ENCODE data around the gene SPOP.

Gene SPOP

GRCh38 chr17:49717371-49717861 lies 39.5 kb upstream of the SPOP start:
- CTCF ChIA-PET, result interaction anchor here (0.7 to 2.1 kb wide), 2 partner anchors 9 to 160 kb away, joined by 3 to 13 read pairs; partner anchors contain the start of gene SLC35B1
- no peak overlapping the region for H3K4me3 ChIP-seq (ENCODE audit: low read depth, low read length)
- no peaks in the 10 kb centered on the region for H3K4me1 ChIP-seq (ENCODE audit: control insufficient read depth, insufficient read depth, low read length)
- H3K9me3 ChIP-seq (ENCODE audit: control insufficient read depth, insufficient read depth, low read depth, low read length), result no peaks in the 10 kb centered on the region
- POLR2A ChIA-PET, result interaction anchor here (3.6 kb wide), 1 partner anchor 47 kb away, joined by 17 read pairs; the partner anchor contains the start of gene FAM117A
- H3K27ac ChIP-seq (ENCODE audit: extremely low read depth, low read depth, low read length), result no peak overlapping the region
- TF ChIP-seq, protein P1, sequence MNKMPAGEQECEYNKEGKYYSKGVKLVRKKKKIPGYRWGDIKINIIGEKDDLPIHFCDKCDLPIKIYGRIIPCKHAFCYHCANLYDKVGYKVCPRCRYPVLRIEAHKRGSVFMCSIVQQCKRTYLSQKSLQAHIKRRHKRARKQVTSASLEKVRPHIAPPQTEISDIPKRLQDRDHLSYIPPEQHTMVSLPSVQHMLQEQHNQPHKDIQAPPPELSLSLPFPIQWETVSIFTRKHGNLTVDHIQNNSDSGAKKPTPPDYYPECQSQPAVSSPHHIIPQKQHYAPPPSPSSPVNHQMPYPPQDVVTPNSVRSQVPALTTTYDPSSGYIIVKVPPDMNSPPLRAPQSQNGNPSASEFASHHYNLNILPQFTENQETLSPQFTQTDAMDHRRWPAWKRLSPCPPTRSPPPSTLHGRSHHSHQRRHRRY (tag by site-specific recombination; IDR thresholded peaks at IDR 0.05), result no peak
- TF ChIP-seq ZSCAN30 (tag by site-specific recombination; IDR thresholded peaks at IDR 0.05), result no peak
- no peak for TF ChIP-seq ZBTB1 (tag by site-specific recombination; IDR thresholded peaks at IDR 0.05)
- no peak for TF ChIP-seq MZF1 (tag by site-specific recombination; IDR thresholded peaks at IDR 0.05; ENCODE audit: borderline replicate concordance)
- no peak for TF ChIP-seq REPIN1 (tag by site-specific recombination; IDR thresholded peaks at IDR 0.05; ENCODE audit: low read depth)
- TF ChIP-seq SP7 (tag by site-specific recombination; IDR thresholded peaks at IDR 0.05), result no peak
- no peak for TF ChIP-seq ZNF24 (tag by site-specific recombination; IDR thresholded peaks at IDR 0.05)
- TF ChIP-seq, protein P2, sequence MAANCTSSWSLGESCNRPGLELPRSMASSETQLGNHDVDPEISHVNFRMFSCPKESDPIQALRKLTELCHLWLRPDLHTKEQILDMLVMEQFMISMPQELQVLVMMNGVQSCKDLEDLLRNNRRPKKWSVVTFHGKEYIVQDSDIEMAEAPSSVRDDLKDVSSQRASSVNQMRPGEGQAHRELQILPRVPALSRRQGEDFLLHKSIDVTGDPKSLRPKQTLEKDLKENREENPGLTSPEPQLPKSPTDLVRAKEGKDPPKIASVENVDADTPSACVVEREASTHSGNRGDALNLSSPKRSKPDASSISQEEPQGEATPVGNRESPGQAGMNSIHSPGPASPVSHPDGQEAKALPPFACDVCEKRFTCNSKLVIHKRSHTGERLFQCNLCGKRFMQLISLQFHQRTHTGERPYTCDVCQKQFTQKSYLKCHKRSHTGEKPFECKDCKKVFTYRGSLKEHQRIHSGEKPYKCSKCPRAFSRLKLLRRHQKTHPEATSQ (tag by site-specific recombination; IDR thresholded peaks at IDR 0.05), result no peak
- TF ChIP-seq ZNF280C (tag by site-specific recombination; IDR thresholded peaks at IDR 0.05), result no peak
- TF ChIP-seq ZNF449 (tag by site-specific recombination; IDR thresholded peaks at IDR 0.05), result no peak
- TF ChIP-seq KLF10 (tag by site-specific recombination; IDR thresholded peaks at IDR 0.05), result no peak
- TF ChIP-seq, protein P3, sequence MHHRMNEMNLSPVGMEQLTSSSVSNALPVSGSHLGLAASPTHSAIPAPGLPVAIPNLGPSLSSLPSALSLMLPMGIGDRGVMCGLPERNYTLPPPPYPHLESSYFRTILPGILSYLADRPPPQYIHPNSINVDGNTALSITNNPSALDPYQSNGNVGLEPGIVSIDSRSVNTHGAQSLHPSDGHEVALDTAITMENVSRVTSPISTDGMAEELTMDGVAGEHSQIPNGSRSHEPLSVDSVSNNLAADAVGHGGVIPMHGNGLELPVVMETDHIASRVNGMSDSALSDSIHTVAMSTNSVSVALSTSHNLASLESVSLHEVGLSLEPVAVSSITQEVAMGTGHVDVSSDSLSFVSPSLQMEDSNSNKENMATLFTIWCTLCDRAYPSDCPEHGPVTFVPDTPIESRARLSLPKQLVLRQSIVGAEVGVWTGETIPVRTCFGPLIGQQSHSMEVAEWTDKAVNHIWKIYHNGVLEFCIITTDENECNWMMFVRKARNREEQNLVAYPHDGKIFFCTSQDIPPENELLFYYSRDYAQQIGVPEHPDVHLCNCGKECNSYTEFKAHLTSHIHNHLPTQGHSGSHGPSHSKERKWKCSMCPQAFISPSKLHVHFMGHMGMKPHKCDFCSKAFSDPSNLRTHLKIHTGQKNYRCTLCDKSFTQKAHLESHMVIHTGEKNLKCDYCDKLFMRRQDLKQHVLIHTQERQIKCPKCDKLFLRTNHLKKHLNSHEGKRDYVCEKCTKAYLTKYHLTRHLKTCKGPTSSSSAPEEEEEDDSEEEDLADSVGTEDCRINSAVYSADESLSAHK (tag by site-specific recombination; IDR thresholded peaks at IDR 0.05), result no peak
- TF ChIP-seq ZIC2 (tag by site-specific recombination; IDR thresholded peaks at IDR 0.05), result no peak
- TF ChIP-seq SP2 (tag by site-specific recombination; IDR thresholded peaks at IDR 0.05), result no peak
- no peak for TF ChIP-seq FEZF1 (tag by site-specific recombination; IDR thresholded peaks at IDR 0.05)
- no peak for TF ChIP-seq ZNF426 (tag by site-specific recombination; IDR thresholded peaks at IDR 0.05)
- no peak for TF ChIP-seq ZNF140 (tag by site-specific recombination; IDR thresholded peaks at IDR 0.05)
- H3K36me3 ChIP-seq (ENCODE audit: control insufficient read depth in 2 of 2, insufficient read depth in 1 of 2, low read length in 2 of 2), result peaks cover 17 to 62% of the 10 kb centered on the region in 2 experiments
